Activated CD8-positive, alpha-beta memory T cell treated with anti-CD3 and anti-CD28 coated beads for 1 hour (primary cell): ENCODE data around the gene OR2V2.
A peak's percentile ranks its signal among the peaks of the same experiment; 100 is the strongest.

Experiments
- DNase-seq, 2 donors: peaks; one replicate each; pipeline ENCODE4 v3.0.0-alpha.2; 2020; ENCODE audit warnings: low read depth in 1 of 2; ENCODE audit errors: extremely low read depth in 1 of 2

OR2V2 gene

DNA sequence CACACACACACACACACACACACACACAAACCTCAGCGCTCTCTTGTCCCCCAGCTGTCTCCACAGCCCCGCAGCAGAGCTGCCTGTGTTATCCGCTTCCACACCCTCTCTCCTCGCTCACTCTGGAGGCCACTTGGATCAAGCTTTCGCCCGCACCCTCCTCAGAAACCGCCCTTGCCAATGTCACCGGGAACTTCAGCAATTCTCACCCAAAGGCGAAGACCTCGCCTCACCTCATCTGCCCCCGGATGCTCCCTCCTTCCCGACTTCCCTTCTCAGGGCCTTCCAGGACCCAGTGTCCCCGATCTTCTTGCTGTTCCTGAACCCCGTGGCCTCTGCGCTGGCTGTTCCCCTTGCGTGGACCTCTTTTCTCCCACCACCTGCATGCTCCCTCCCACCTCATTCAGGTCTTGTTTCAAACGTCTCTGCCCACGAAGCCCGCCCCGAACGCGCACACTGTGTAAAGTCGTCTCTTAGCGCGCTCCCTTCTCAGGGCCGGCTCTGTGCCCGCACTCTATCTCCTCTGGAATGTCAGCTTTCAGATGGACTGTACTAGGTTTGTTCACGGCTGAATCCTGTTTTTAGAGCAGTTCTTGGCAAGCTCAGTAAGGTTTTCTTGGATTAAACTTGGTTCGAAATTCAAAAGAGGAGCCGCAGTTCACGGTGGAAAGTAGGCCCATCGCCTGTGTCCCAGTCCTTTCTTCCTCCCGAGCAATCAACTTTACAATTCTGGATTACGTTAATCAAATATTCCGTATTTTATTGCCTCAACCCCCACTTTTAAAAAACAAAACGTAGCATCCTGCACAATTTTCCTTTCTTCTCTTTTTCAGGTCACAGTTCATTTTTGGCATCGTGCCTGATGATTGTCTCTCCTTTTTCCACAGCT is 58.6 kb downstream of the OR2V2 start:
- no peak for DNase-seq

- DNase-seq, result peak in 1 of 2 donors; percentile 59
Measured at GRCh38 chr5:181207214-181207959, 60.0 kb downstream of the OR2V2 start.

- DNase-seq, result no peak
Measured at GRCh38 chr5:181207960-181208253, 60.5 kb downstream of the OR2V2 start.
